Mesendoderm (in vitro differentiated cells): ENCODE results near the gene RERG.

Source experiments
- DNase-seq: peaks from one replicate; pipeline ENCODE4 v3.0.0; 2013
- H2AK5ac ChIP-seq: 2 replicates; pipeline ENCODE4 v1.6.1; 2013; ENCODE audit warnings: low read length, inconsistent platforms
- H2BK120ac ChIP-seq: 2 replicates; pipeline ENCODE4 v1.6.1; 2013; ENCODE audit warnings: low read depth, mild to moderate bottlenecking, low read length, moderate library complexity, mixed read lengths
- H2BK15ac ChIP-seq: replicated peaks from 2 replicates; pipeline ENCODE4 v1.6.1; 2013; ENCODE audit warnings: low read depth, mild to moderate bottlenecking, moderate library complexity
- H2BK5ac ChIP-seq: 2 replicates; pipeline ENCODE4 v1.6.1; 2013; ENCODE audit warnings: low read length, inconsistent platforms
- H3K18ac ChIP-seq: 2 replicates; pipeline ENCODE4 v1.6.1; 2013; ENCODE audit warnings: mild to moderate bottlenecking, low read length, mixed read lengths
- H3K23ac ChIP-seq: one replicate; pipeline ENCODE4 v1.6.1; 2013; ENCODE audit warnings: low read length
- H3K27ac ChIP-seq: 2 replicates; pipeline ENCODE4 v1.5.1; 2013; ENCODE audit warnings: low read depth, mild to moderate bottlenecking, inconsistent platforms, low read length, moderate library complexity
- H3K27me3 ChIP-seq: 2 replicates; pipeline ENCODE4 v1.6.1; 2013; ENCODE audit warnings: low read length, control low read depth, mild to moderate bottlenecking, inconsistent platforms; ENCODE audit not compliant: insufficient read depth, poor library complexity
- H3K36me3 ChIP-seq: 2 replicates; pipeline ENCODE4 v1.6.1; 2013; ENCODE audit warnings: low read length, inconsistent platforms; ENCODE audit not compliant: control insufficient read depth, insufficient read depth
- H3K4ac ChIP-seq: one replicate; pipeline ENCODE4 v1.6.1; 2013; ENCODE audit warnings: low read depth, mild to moderate bottlenecking, low read length, moderate library complexity
- H3K4me1 ChIP-seq: 2 replicates; pipeline ENCODE4 v1.6.1; 2013; ENCODE audit warnings: low read depth, low read length, inconsistent platforms; ENCODE audit not compliant: control insufficient read depth
- H3K4me2 ChIP-seq: 2 replicates; pipeline ENCODE4 v1.6.1; 2013; ENCODE audit warnings: low read length
- H3K4me3 ChIP-seq: 2 replicates; pipeline ENCODE4 v1.5.1; 2013; ENCODE audit warnings: mild to moderate bottlenecking, low read length
- H3K56ac ChIP-seq: one replicate; pipeline ENCODE4 v1.6.1; 2013; ENCODE audit warnings: low read length
- H3K79me1 ChIP-seq: 2 replicates; pipeline ENCODE4 v1.6.1; 2013; ENCODE audit warnings: low read length, inconsistent platforms
- H3K79me2 ChIP-seq: 2 replicates; pipeline ENCODE4 v1.6.1; 2013; ENCODE audit warnings: mild to moderate bottlenecking, low read length; ENCODE audit not compliant: control insufficient read depth, insufficient read depth
- H3K9ac ChIP-seq: 2 replicates; pipeline ENCODE4 v1.6.1; 2013; ENCODE audit warnings: low read length, inconsistent platforms
- H4K5ac ChIP-seq: one replicate; pipeline ENCODE4 v1.6.1; 2013; ENCODE audit warnings: low read length
- H4K8ac ChIP-seq: one replicate; pipeline ENCODE4 v1.6.1; 2013; ENCODE audit warnings: low read depth, mild to moderate bottlenecking, control low read depth, low read length, moderate library complexity
- WGBS: extraction: QIAGEN DNeasy Blood & Tissue Kit; methylation state at CpG from one replicate; pipeline ENCODE4 v1.1.7; 2013; ENCODE audit warnings: low lambda C conversion rate, missing lambda C conversion rate; ENCODE audit not compliant: insufficient coverage; ENCODE audit errors: extremely low coverage; 5-methylcytosine and 5-hydroxymethylcytosine counted together

The RERG gene

GRCh38 chr12:15059123-15059522 lies 162.1 kb downstream of the RERG start:
- no peak overlapping the region for H2AK5ac ChIP-seq
- no peak overlapping the region for H3K9ac ChIP-seq
- no peak overlapping the region for H3K23ac ChIP-seq
- no peaks in the 10 kb centered on the region for H3K79me1 ChIP-seq
- H2BK120ac ChIP-seq: no peak overlapping the region
- H2BK15ac ChIP-seq: no peak overlapping the region
- no CpG with 5 or more reads among the region's 1 CpG for WGBS
- no peak overlapping the region for H4K8ac ChIP-seq
- no peak overlapping the region for H4K5ac ChIP-seq
- H3K56ac ChIP-seq: no peak overlapping the region
- H3K4ac ChIP-seq: no peak overlapping the region
- DNase-seq: no peak
- no peak overlapping the region for H3K27ac ChIP-seq
- no peaks in the 10 kb centered on the region for H3K36me3 ChIP-seq
- no peak overlapping the region for H2BK5ac ChIP-seq
- H3K18ac ChIP-seq: no peak overlapping the region
- H3K27me3 ChIP-seq: no peaks in the 10 kb centered on the region
- H3K4me3 ChIP-seq: no peak overlapping the region
- H3K79me2 ChIP-seq: no peaks in the 10 kb centered on the region
- no peak overlapping the region for H3K4me2 ChIP-seq
- H3K4me1 ChIP-seq: no peaks in the 10 kb centered on the region
